Measurements from ENCODE around the gene ADISSP. TPM values are rescaled to one million over a fixed set of nuclear protein-coding genes. Genes with fewer than 3 reads are reported as not detected.

ADISSP gene
- total and polyA plus RNA-seq, 2 of the 13 experiments (the other 11 are each of a cell fraction or from before 2014, with no cell fraction given): 38.3 to 90.6 TPM

DNA sequence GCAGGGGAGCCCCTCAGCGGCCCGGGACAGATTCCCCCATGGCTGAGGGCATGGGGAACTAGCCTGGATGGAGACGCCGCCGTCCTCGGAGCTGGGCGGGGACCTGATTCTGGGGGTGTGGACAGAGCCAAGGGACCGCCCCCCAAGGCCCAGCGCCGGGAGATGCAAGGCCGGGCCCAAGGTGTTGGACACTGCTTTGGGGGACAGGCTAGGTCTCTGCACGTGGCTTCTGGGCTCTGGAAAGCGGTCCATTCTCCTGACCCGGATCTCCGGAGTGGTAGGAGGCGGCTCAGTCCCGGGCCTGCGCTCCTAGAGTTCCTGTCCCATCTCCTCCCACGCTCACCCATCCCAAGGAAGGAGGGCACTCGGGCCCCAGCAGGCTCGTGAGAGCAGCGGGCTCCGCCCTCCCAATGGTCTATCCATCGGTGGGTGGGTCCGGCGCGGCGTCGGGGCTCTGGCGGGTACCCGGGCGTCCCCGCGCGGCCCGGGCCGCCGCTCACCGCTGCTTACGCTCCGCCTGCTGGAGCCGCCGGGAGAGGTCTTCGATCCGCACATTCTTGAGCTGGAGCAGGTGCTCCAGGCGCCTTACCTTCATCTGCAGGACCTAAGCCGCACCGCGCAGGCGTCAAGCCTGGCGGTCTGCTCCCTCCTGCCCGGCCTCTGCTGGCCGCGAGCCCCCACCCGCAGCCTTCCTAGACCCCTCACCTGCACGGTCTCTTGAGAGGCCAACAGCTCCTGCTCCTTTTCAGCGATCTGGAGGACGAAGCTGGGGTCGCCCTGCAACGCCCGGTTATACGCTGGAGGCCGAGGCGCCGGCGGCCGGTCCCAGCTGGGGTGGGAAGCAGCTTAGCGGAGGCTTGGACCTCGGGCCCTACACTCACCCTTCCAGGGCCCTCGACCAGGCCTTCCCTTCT lies 10.4 kb upstream of the ADISSP start (continued):
- TF ChIP-seq, protein P1, sequence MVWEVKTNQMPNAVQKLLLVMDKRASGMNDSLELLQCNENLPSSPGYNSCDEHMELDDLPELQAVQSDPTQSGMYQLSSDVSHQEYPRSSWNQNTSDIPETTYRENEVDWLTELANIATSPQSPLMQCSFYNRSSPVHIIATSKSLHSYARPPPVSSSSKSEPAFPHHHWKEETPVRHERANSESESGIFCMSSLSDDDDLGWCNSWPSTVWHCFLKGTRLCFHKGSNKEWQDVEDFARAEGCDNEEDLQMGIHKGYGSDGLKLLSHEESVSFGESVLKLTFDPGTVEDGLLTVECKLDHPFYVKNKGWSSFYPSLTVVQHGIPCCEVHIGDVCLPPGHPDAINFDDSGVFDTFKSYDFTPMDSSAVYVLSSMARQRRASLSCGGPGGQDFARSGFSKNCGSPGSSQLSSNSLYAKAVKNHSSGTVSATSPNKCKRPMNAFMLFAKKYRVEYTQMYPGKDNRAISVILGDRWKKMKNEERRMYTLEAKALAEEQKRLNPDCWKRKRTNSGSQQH (CRISPR knock-in tag; IDR thresholded peaks at IDR 0.05; ENCODE audit: low read depth): no peak
- TF ChIP-seq ZNF557 (CRISPR knock-in tag; IDR thresholded peaks at IDR 0.05) (no peak), ZNF792 (CRISPR knock-in tag; IDR thresholded peaks at IDR 0.05) (no peak), SALL2 (CRISPR knock-in tag; IDR thresholded peaks at IDR 0.05) (no peak), ZSCAN20 (CRISPR knock-in tag; IDR thresholded peaks at IDR 0.05; ENCODE audit: borderline replicate concordance) (peak; percentile 58; the same call in 1 of the 2 replicates), ZNF737 (CRISPR knock-in tag; IDR thresholded peaks at IDR 0.05; ENCODE audit: borderline replicate concordance) (no peak; the same call in 1 of the 2 replicates), ZNF607 (CRISPR knock-in tag; IDR thresholded peaks at IDR 0.05; ENCODE audit: borderline replicate concordance) (0 out of 2 replicates have a peak, but pooled peaks have one; percentile 30), ATF7-NPFF (CRISPR knock-in tag; IDR thresholded peaks at IDR 0.05; ENCODE audit: low read depth) (0 out of 2 replicates have a peak, but pooled peaks have one; percentile 9), IRF2 (CRISPR knock-in tag; IDR thresholded peaks at IDR 0.05) (no peak), HCFC1 (IDR thresholded peaks at IDR 0.05; ENCODE audit: low read depth, low read length) (no peak), ZNF747 (CRISPR knock-in tag; IDR thresholded peaks at IDR 0.05; ENCODE audit: borderline replicate concordance) (no peak), DPF2 (CRISPR knock-in tag; IDR thresholded peaks at IDR 0.05; ENCODE audit: borderline replicate concordance, low read depth) (no peak), MBD4 (IDR thresholded peaks at IDR 0.05; ENCODE audit: borderline replicate concordance, low read length) (no peak), AGO1 (IDR thresholded peaks at IDR 0.05; ENCODE audit: low read depth, low read length, poor library complexity, severe bottlenecking) (no peak), NR2F1 (CRISPR knock-in tag; IDR thresholded peaks at IDR 0.05) (no peak), GFI1 (CRISPR knock-in tag; IDR thresholded peaks at IDR 0.05; ENCODE audit: borderline replicate concordance) (no peak), GPN1 (CRISPR knock-in tag; IDR thresholded peaks at IDR 0.05; ENCODE audit: borderline replicate concordance) (no peak), ZNF674 (CRISPR knock-in tag; IDR thresholded peaks at IDR 0.05; ENCODE audit: low read depth) (no peak), IKZF4 (CRISPR knock-in tag; IDR thresholded peaks at IDR 0.05; ENCODE audit: borderline replicate concordance, low read depth, not compliant biosample characterization) (peak; percentile 82), ZNF772 (CRISPR knock-in tag; IDR thresholded peaks at IDR 0.05) (no peak)
- TF ChIP-seq, protein P2, sequence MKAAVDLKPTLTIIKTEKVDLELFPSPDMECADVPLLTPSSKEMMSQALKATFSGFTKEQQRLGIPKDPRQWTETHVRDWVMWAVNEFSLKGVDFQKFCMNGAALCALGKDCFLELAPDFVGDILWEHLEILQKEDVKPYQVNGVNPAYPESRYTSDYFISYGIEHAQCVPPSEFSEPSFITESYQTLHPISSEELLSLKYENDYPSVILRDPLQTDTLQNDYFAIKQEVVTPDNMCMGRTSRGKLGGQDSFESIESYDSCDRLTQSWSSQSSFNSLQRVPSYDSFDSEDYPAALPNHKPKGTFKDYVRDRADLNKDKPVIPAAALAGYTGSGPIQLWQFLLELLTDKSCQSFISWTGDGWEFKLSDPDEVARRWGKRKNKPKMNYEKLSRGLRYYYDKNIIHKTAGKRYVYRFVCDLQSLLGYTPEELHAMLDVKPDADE (CRISPR knock-in tag; IDR thresholded peaks at IDR 0.05): no peak
- TF ChIP-seq, protein P3, sequence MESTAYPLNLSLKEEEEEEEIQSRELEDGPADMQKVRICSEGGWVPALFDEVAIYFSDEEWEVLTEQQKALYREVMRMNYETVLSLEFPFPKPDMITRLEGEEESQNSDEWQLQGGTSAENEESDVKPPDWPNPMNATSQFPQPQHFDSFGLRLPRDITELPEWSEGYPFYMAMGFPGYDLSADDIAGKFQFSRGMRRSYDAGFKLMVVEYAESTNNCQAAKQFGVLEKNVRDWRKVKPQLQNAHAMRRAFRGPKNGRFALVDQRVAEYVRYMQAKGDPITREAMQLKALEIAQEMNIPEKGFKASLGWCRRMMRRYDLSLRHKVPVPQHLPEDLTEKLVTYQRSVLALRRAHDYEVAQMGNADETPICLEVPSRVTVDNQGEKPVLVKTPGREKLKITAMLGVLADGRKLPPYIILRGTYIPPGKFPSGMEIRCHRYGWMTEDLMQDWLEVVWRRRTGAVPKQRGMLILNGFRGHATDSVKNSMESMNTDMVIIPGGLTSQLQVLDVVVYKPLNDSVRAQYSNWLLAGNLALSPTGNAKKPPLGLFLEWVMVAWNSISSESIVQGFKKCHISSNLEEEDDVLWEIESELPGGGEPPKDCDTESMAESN (CRISPR knock-in tag; conservative IDR thresholded peaks at IDR 0.05): no peak
- TF ChIP-seq, protein P4, sequence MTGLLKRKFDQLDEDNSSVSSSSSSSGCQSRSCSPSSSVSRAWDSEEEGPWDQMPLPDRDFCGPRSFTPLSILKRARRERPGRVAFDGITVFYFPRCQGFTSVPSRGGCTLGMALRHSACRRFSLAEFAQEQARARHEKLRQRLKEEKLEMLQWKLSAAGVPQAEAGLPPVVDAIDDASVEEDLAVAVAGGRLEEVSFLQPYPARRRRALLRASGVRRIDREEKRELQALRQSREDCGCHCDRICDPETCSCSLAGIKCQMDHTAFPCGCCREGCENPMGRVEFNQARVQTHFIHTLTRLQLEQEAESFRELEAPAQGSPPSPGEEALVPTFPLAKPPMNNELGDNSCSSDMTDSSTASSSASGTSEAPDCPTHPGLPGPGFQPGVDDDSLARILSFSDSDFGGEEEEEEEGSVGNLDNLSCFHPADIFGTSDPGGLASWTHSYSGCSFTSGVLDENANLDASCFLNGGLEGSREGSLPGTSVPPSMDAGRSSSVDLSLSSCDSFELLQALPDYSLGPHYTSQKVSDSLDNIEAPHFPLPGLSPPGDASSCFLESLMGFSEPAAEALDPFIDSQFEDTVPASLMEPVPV (CRISPR knock-in tag; IDR thresholded peaks at IDR 0.05): no peak

Data from HepG2 (cell line).